Mucosa of descending colon (tissue), 3 donors: ENCODE measurements around the gene ABCC4. TPM values are rescaled to one million over a fixed set of nuclear protein-coding genes. Genes with fewer than 3 reads are reported as not detected.

Source experiments
- ATAC-seq: fragments of 200-7000 bp; cut with Tn5 transposase; one replicate; pipeline ENCODE4 v1.9.1; 2020; ENCODE audit warnings: mild to moderate bottlenecking, moderate library complexity
- DNase-seq, 3 donors: peaks; one replicate each; pipeline ENCODE4 v3.0.0-alpha.2; 2020
- H3K36me3 ChIP-seq: fragments of 200-600 bp; one replicate; pipeline ENCODE4 v1.8.0; 2021; ENCODE audit warnings: low read depth, mild to moderate bottlenecking
- H3K4me1 ChIP-seq: fragments of 200-600 bp; one replicate; pipeline ENCODE4 v1.8.0; 2021; ENCODE audit warnings: low read depth, mild to moderate bottlenecking
- H3K4me3 ChIP-seq: fragments of 200-600 bp; one replicate; pipeline ENCODE4 v1.8.0; 2021; ENCODE audit warnings: mild to moderate bottlenecking
- H3K9me3 ChIP-seq: fragments of 200-600 bp; one replicate; pipeline ENCODE4 v1.8.0; 2021; ENCODE audit warnings: mild to moderate bottlenecking
- CTCF ChIP-seq: fragments of 200-600 bp; IDR thresholded peaks from one replicate; pipeline ENCODE4 v1.8.0; 2022; ENCODE audit warnings: antibody characterized with exemption, mild to moderate bottlenecking
- intact Hi-C, 2 donors: fragments of 100-400 bp; cut with DNase I in 1 of 2; cut with micrococcal nuclease in 1 of 2; formaldehyde crosslinking; loops; one replicate each; pipeline versions ENCODE4 v1.11.0 to v1.11.1; 2022; cut with DNase I, micrococcal nuclease
- total RNA-seq, 3 donors: library from RNA; stranded (reverse); fragmentation: NEBNext Ultra II Directional in 2 of 3; extraction: Animal tissue kit (Norgen Biotek cat#: 25700) in 2 of 3; gene quantifications; one replicate each; pipeline versions ENCODE4 v1.2.1 to v1.2.4, GENCODE V29; 2021 to 2023
- donor health status: DM: no; HTN: no; CAD: no; lungs with moderate emphysema.
- donor health status: DM: no; HTN: no; CAD: no.
- donor health status: DM: no; HTN: yes; CAD: no.

The ABCC4 gene
- total RNA-seq, 3 donors from 2014 or later = 19.3 to 35.1 (median 30.2) TPM

GRCh38 chr13:94992036-94992960 lies 309.0 kb downstream of the ABCC4 start:
- Histone ChIP-seq H3K4me3 (no peak overlapping the region), H3K36me3 (no peaks in the 10 kb centered on the region), H3K9me3 (no peaks in the 10 kb centered on the region), H3K4me1 (no peaks in the 10 kb centered on the region)
- no peak for TF ChIP-seq CTCF
- DNase-seq (no peak), ATAC-seq (no peak)
- intact Hi-C loops = no loop called here

- no peak for TF ChIP-seq CTCF
- DNase-seq = no peak
- no peak for ATAC-seq
- H3K4me1 ChIP-seq = no peaks in the 10 kb centered on the region
- H3K36me3 ChIP-seq = no peaks in the 10 kb centered on the region
- H3K9me3 ChIP-seq = no peaks in the 10 kb centered on the region
- intact Hi-C loops = no loop called here
- no peak overlapping the region for H3K4me3 ChIP-seq
Observed at GRCh38 chr13:94988654-94989053, 312.6 kb downstream of the ABCC4 start.

- Histone ChIP-seq H3K4me3 (no peak overlapping the region), H3K9me3 (no peaks in the 10 kb centered on the region), H3K36me3 (no peaks in the 10 kb centered on the region), H3K4me1 (no peaks in the 10 kb centered on the region)
- DNase-seq (no peak), ATAC-seq (no peak)
- intact Hi-C loops = no loop called here
- no peak for TF ChIP-seq CTCF
Observed at GRCh38 chr13:94987869-94988268, 313.4 kb downstream of the ABCC4 start.

GRCh38 chr13:94987081-94987480 lies 314.2 kb downstream of the ABCC4 start:
- intact Hi-C loops = no loop called here
- TF ChIP-seq CTCF = no peak
- Histone ChIP-seq H3K4me3 (no peak overlapping the region), H3K9me3 (no peaks in the 10 kb centered on the region), H3K36me3 (no peaks in the 10 kb centered on the region), H3K4me1 (no peaks in the 10 kb centered on the region)
- no peak for ATAC-seq
- DNase-seq = no peak

- TF ChIP-seq CTCF = no peak
- intact Hi-C loops = no loop called here
- no peak overlapping the region for H3K4me3 ChIP-seq
- ATAC-seq = no peak
- H3K4me1 ChIP-seq = no peaks in the 10 kb centered on the region
- H3K9me3 ChIP-seq = no peaks in the 10 kb centered on the region
- no peak for DNase-seq
- no peaks in the 10 kb centered on the region for H3K36me3 ChIP-seq
Observed at GRCh38 chr13:94984958-94985357, 316.3 kb downstream of the ABCC4 start.
